A673 (cell line): ENCODE measurements around the gene ASCL2. TPM values are rescaled to one million over a fixed set of nuclear protein-coding genes. Genes with fewer than 3 reads are reported as not detected.

Experiments
- BruUV-seq: library from RNA; stranded (reverse); fragments of 400-500 nt; replicated peaks from 2 replicates; lab custom pipeline; 2021; lab: Mats Ljungman, UMichigan
- CTCF ChIA-PET: fragments of 300-600 bp; sonication (Branson Sonifier 250); formaldehyde crosslinking; loops from one replicate; lab custom pipeline; 2022; ENCODE audit warnings: antibody characterized with exemption; lab: Charles Lee
- POLR2A ChIA-PET: fragments of 300-600 bp; sonication (Branson Sonifier 250); formaldehyde crosslinking; loops from one replicate; lab custom pipeline; 2022; ENCODE audit warnings: antibody characterized with exemption; ENCODE audit not compliant: low non-redundant PET; lab: Charles Lee
- DNase-seq: peaks from one replicate; pipeline ENCODE4 v3.0.0-alpha.2; 2015; ENCODE audit warnings: low spot score
- H3K27ac ChIP-seq: fragments of 200-600 bp; sonication (generic); 2 replicates; pipeline ENCODE4 v1.5.1; 2016; ENCODE audit warnings: mixed run types, low read depth, mild to moderate bottlenecking, mixed read lengths, antibody characterized with exemption, low read length; ENCODE audit not compliant: poor library complexity, severe bottlenecking
- H3K27me3 ChIP-seq: fragments of 200-600 bp; sonication (generic); replicated peaks from 2 replicates; pipeline ENCODE4 v1.6.1; 2017; ENCODE audit warnings: mixed run types, low read depth, mild to moderate bottlenecking, mixed read lengths, antibody characterized with exemption, low read length; ENCODE audit not compliant: insufficient read depth, poor library complexity
- H3K36me3 ChIP-seq: fragments of 200-600 bp; sonication (generic); 2 replicates; pipeline ENCODE4 v1.6.1; 2016; ENCODE audit warnings: mixed run types, mild to moderate bottlenecking, mixed read lengths, antibody characterized with exemption, low read length; ENCODE audit not compliant: insufficient read depth, poor library complexity, severe bottlenecking
- H3K4me1 ChIP-seq: fragments of 200-600 bp; sonication (generic); 2 replicates; pipeline ENCODE4 v1.6.1; 2017; ENCODE audit warnings: mixed run types, mild to moderate bottlenecking, mixed read lengths, antibody characterized with exemption, low read length; ENCODE audit not compliant: insufficient read depth, poor library complexity, severe bottlenecking
- H3K4me3 ChIP-seq: fragments of 200-600 bp; sonication (generic); 2 replicates; pipeline ENCODE4 v1.5.1; 2016; ENCODE audit warnings: low read depth, mixed run types, mild to moderate bottlenecking, mixed read lengths, low read length; ENCODE audit not compliant: poor library complexity, severe bottlenecking
- H3K9me3 ChIP-seq: fragments of 200-600 bp; sonication (generic); 2 replicates; pipeline ENCODE4 v1.6.1; 2016; ENCODE audit warnings: mixed run types, low read depth, mild to moderate bottlenecking, mixed read lengths, antibody characterized with exemption, low read length; ENCODE audit not compliant: poor library complexity, severe bottlenecking
- CTCF ChIP-seq: fragments of 300-800, 200-600 bp; sonication (generic); conservative IDR thresholded peaks from 2 replicates; pipeline ENCODE4 v1.5.1; 2017; ENCODE audit warnings: low read depth, mild to moderate bottlenecking, antibody characterized with exemption, low read length, moderate library complexity, mixed read lengths
- EZH2 ChIP-seq: fragments of 200-600 bp; sonication (generic); IDR thresholded peaks from 2 replicates; pipeline ENCODE4 v1.6.1; 2017; ENCODE audit warnings: borderline replicate concordance, low read depth, mild to moderate bottlenecking, mixed read lengths, antibody characterized with exemption, low read length; ENCODE audit not compliant: poor library complexity, severe bottlenecking
- intact Hi-C: fragments of 100-400 bp; cut with micrococcal nuclease; formaldehyde crosslinking; loops from one replicate; pipeline ENCODE4 v1.10.0; 2022; ENCODE audit not compliant: unreplicated experiment
- total RNA-seq: library from RNA; stranded (reverse); gene quantifications from 2 replicates; pipeline ENCODE4 v1.2.3, GENCODE V29; 2021

Gene ASCL2
- total RNA-seq, 1 experiment from 2014 or later, result not detected

GRCh38 chr11:2298795-2299761 lies 28.7 kb upstream of the ASCL2 start:
- Histone ChIP-seq H3K27ac (no peak overlapping the region), H3K4me1 (no peaks in the 10 kb centered on the region), H3K4me3 (no peak overlapping the region), H3K9me3 (no peaks in the 10 kb centered on the region), H3K36me3 (no peaks in the 10 kb centered on the region), H3K27me3 (no peaks in the 10 kb centered on the region)
- no peak for DNase-seq
- CTCF ChIA-PET, result no interaction called here
- TF ChIP-seq CTCF (peak; percentile 23; the same call in 1 of the 2 replicates), EZH2 (no peak)
- no TSS peak for BruUV-seq
- intact Hi-C loops, result no loop called here
- POLR2A ChIA-PET, result no interaction called here

GRCh38 chr11:2298131-2298794 lies 27.9 kb upstream of the ASCL2 start:
- intact Hi-C loops, result no loop called here
- POLR2A ChIA-PET, result no interaction called here

GRCh38 chr11:2297623-2298030 lies 27.2 kb upstream of the ASCL2 start:
- ChIA-PET POLR2A (no interaction called here), CTCF (no interaction called here)
- BruUV-seq, result no TSS peak
- no peaks in the 10 kb centered on the region for H3K36me3 ChIP-seq
- no peak overlapping the region for H3K4me3 ChIP-seq
- no peak overlapping the region for H3K27ac ChIP-seq
- H3K4me1 ChIP-seq, result no peaks in the 10 kb centered on the region
- no peaks in the 10 kb centered on the region for H3K27me3 ChIP-seq
- intact Hi-C loops, result no loop called here
- TF ChIP-seq CTCF (no peak), EZH2 (no peak)
- H3K9me3 ChIP-seq, result no peaks in the 10 kb centered on the region
- DNase-seq, result no peak

More at GRCh38 chr11:2298131-2298794, 27.9 kb upstream of the ASCL2 start:
- no peaks in the 10 kb centered on the region for H3K27me3 ChIP-seq
- CTCF ChIA-PET, result no interaction called here
- no peak overlapping the region for H3K27ac ChIP-seq
- no peak overlapping the region for H3K4me3 ChIP-seq
- no peak for DNase-seq
- H3K9me3 ChIP-seq, result no peaks in the 10 kb centered on the region
- BruUV-seq, result no TSS peak
- TF ChIP-seq CTCF, result no peak
- TF ChIP-seq EZH2, result no peak
- no peaks in the 10 kb centered on the region for H3K4me1 ChIP-seq
- H3K36me3 ChIP-seq, result no peaks in the 10 kb centered on the region
